Mucosa of descending colon (tissue), 3 donors: ENCODE data around the gene COL11A2. TPM values are rescaled to one million over a fixed set of nuclear protein-coding genes. Genes with fewer than 3 reads are reported as not detected.

Experiments used
- ATAC-seq: fragments of 200-7000 bp; cut with Tn5 transposase; one replicate; pipeline ENCODE4 v1.9.1; 2020; ENCODE audit warnings: mild to moderate bottlenecking, moderate library complexity
- DNase-seq, 3 donors: peaks; one replicate each; pipeline ENCODE4 v3.0.0-alpha.2; 2020
- H3K36me3 ChIP-seq: fragments of 200-600 bp; one replicate; pipeline ENCODE4 v1.8.0; 2021; ENCODE audit warnings: low read depth, mild to moderate bottlenecking
- H3K4me1 ChIP-seq: fragments of 200-600 bp; one replicate; pipeline ENCODE4 v1.8.0; 2021; ENCODE audit warnings: low read depth, mild to moderate bottlenecking
- H3K4me3 ChIP-seq: fragments of 200-600 bp; one replicate; pipeline ENCODE4 v1.8.0; 2021; ENCODE audit warnings: mild to moderate bottlenecking
- H3K9me3 ChIP-seq: fragments of 200-600 bp; one replicate; pipeline ENCODE4 v1.8.0; 2021; ENCODE audit warnings: mild to moderate bottlenecking
- CTCF ChIP-seq: fragments of 200-600 bp; IDR thresholded peaks from one replicate; pipeline ENCODE4 v1.8.0; 2022; ENCODE audit warnings: antibody characterized with exemption, mild to moderate bottlenecking
- intact Hi-C, 2 donors: fragments of 100-400 bp; cut with DNase I in 1 of 2; cut with micrococcal nuclease in 1 of 2; formaldehyde crosslinking; loops; one replicate each; pipeline versions ENCODE4 v1.11.0 to v1.11.1; 2022; cut with DNase I, micrococcal nuclease
- total RNA-seq, 3 donors: library from RNA; stranded (reverse); fragmentation: NEBNext Ultra II Directional in 2 of 3; extraction: Animal tissue kit (Norgen Biotek cat#: 25700) in 2 of 3; gene quantifications; one replicate each; pipeline versions ENCODE4 v1.2.1 to v1.2.4, GENCODE V29; 2021 to 2023
- donor health status: DM: no; HTN: no; CAD: no; lungs with moderate emphysema.
- donor health status: DM: no; HTN: no; CAD: no.
- donor health status: DM: no; HTN: yes; CAD: no.

The COL11A2 gene
- total RNA-seq, 3 donors from 2014 or later = 0.27 to 1.1 (median 0.52) TPM

- H3K4me3 ChIP-seq = no peak overlapping the region
- DNase-seq (no peak), ATAC-seq (no peak)
- no peaks in the 10 kb centered on the region for H3K4me1 ChIP-seq
- no peak for TF ChIP-seq CTCF
- no peaks in the 10 kb centered on the region for H3K9me3 ChIP-seq
- H3K36me3 ChIP-seq = no peaks in the 10 kb centered on the region
- intact Hi-C loops = no loop called here
These were observed 21.9 kb downstream of the COL11A2 start for GRCh38 chr6:33170176-33171015.

GRCh38 chr6:33169291-33170175 lies 22.7 kb downstream of the COL11A2 start:
- intact Hi-C loops = no loop called here
- H3K4me3 ChIP-seq = no peak overlapping the region
- no peak for DNase-seq
- no peaks in the 10 kb centered on the region for H3K4me1 ChIP-seq
- ATAC-seq = no peak
- H3K9me3 ChIP-seq = no peaks in the 10 kb centered on the region
- TF ChIP-seq CTCF = no peak
- H3K36me3 ChIP-seq = no peaks in the 10 kb centered on the region

- ATAC-seq = no peak
- H3K9me3 ChIP-seq = no peaks in the 10 kb centered on the region
- H3K4me1 ChIP-seq = no peaks in the 10 kb centered on the region
- H3K4me3 ChIP-seq = no peak overlapping the region
- TF ChIP-seq CTCF = no peak
- no peak for DNase-seq
- H3K36me3 ChIP-seq = no peaks in the 10 kb centered on the region
- intact Hi-C loops = no loop called here
These were observed 23.6 kb downstream of the COL11A2 start for GRCh38 chr6:33168639-33169038.

- no peaks in the 10 kb centered on the region for H3K4me1 ChIP-seq
- H3K4me3 ChIP-seq = no peak overlapping the region
- intact Hi-C loops = no loop called here
- ATAC-seq (no peak), DNase-seq (no peak)
- no peak for TF ChIP-seq CTCF
- H3K36me3 ChIP-seq = no peaks in the 10 kb centered on the region
- no peaks in the 10 kb centered on the region for H3K9me3 ChIP-seq
These were observed 24.0 kb downstream of the COL11A2 start for GRCh38 chr6:33168284-33168601.

GRCh38 chr6:33167374-33168283 lies 24.6 kb downstream of the COL11A2 start:
- Histone ChIP-seq H3K9me3 (no peaks in the 10 kb centered on the region), H3K4me1 (no peaks in the 10 kb centered on the region), H3K4me3 (no peak overlapping the region), H3K36me3 (no peaks in the 10 kb centered on the region)
- intact Hi-C loops = no loop called here
- TF ChIP-seq CTCF = no peak
- ATAC-seq (no peak), DNase-seq (no peak)
